OCI-LY1 (cell line): ENCODE results near the gene KCTD16.

ENCODE experiments used
- H2AFZ ChIP-seq: fragments of 200-600 bp; sonication (generic), shearing (Covaris generic); 2 replicates; pipeline ENCODE4 v1.6.0; 2014; ENCODE audit warnings: antibody characterized with exemption, mild to moderate bottlenecking, low read length
- H3F3A ChIP-seq: fragments of 200-600 bp; sonication (generic), shearing (Covaris generic); 2 replicates; pipeline ENCODE4 v1.6.0; 2014; ENCODE audit warnings: mild to moderate bottlenecking, antibody characterized with exemption, low read length, moderate library complexity; ENCODE audit not compliant: insufficient read depth
- H3K27ac ChIP-seq: fragments of 200-600 bp; sonication (generic); 2 replicates; pipeline ENCODE4 v1.5.1; 2014; ENCODE audit warnings: low read length, mixed run types, mild to moderate bottlenecking, low read depth; ENCODE audit not compliant: poor library complexity, severe bottlenecking
- H3K27me3 ChIP-seq: fragments of 200-600 bp; sonication (generic); 2 replicates; pipeline ENCODE4 v1.6.0; 2014; ENCODE audit warnings: antibody characterized with exemption, mild to moderate bottlenecking, low read length, moderate library complexity; ENCODE audit not compliant: insufficient read depth
- H3K36me3 ChIP-seq: fragments of 200-600 bp; sonication (generic); 2 replicates; pipeline ENCODE4 v1.6.1; 2014; ENCODE audit warnings: mild to moderate bottlenecking, antibody characterized with exemption, low read length, moderate library complexity, mixed read lengths; ENCODE audit not compliant: insufficient read depth
- H3K4me1 ChIP-seq: fragments of 200-600 bp; sonication (generic); 2 replicates; pipeline ENCODE4 v1.5.1; 2014; ENCODE audit warnings: mild to moderate bottlenecking, low read length, moderate library complexity; ENCODE audit not compliant: insufficient read depth, severe bottlenecking
- H3K4me2 ChIP-seq: fragments of 200-600 bp; sonication (generic), shearing (Covaris generic); 2 replicates; pipeline ENCODE4 v1.6.1; 2014; ENCODE audit warnings: low read length
- H3K4me3 ChIP-seq: fragments of 200-600 bp; sonication (generic); 2 replicates; pipeline ENCODE4 v1.5.1; 2014; ENCODE audit warnings: low read length, low read depth, mild to moderate bottlenecking, mixed read lengths; ENCODE audit not compliant: poor library complexity, severe bottlenecking
- H3K79me2 ChIP-seq: fragments of 200-600 bp; shearing (Covaris generic); 2 replicates; pipeline ENCODE4 v1.6.1; 2016; ENCODE audit warnings: mixed run types, low read length, mixed read lengths; ENCODE audit not compliant: insufficient read depth
- H3K9ac ChIP-seq: fragments of 200-600 bp; sonication (generic), shearing (Covaris generic); 2 replicates; pipeline ENCODE4 v1.6.1; 2014; ENCODE audit warnings: mild to moderate bottlenecking, low read length, mixed read lengths
- H3K9me2 ChIP-seq: fragments of 200-600 bp; sonication (generic), shearing (Covaris generic); 2 replicates; pipeline ENCODE4 v1.6.1; 2014; ENCODE audit warnings: low read depth, mild to moderate bottlenecking, low read length, mixed read lengths
- H3K9me3 ChIP-seq: fragments of 200-600 bp; shearing (Covaris generic); 2 replicates; pipeline ENCODE4 v1.6.1; 2014; ENCODE audit warnings: low read length, mixed read lengths
- H4K20me1 ChIP-seq: fragments of 200-600 bp; sonication (generic), shearing (Covaris generic); 2 replicates; pipeline ENCODE4 v1.6.0; 2016; ENCODE audit warnings: mild to moderate bottlenecking, low read length; ENCODE audit not compliant: insufficient read depth
- EZH2 ChIP-seq: fragments of 200-600 bp; sonication (generic), shearing (Covaris generic); IDR thresholded peaks from 2 replicates; pipeline ENCODE4 v1.8.0; 2017; ENCODE audit warnings: borderline replicate concordance, mixed run types, mild to moderate bottlenecking, antibody characterized with exemption, low read length, moderate library complexity, mixed read lengths
- TF ChIP-seq, protein P1 (sequence below): fragments of 200-600 bp; sonication (generic), shearing (Covaris generic); IDR thresholded peaks from 2 replicates; pipeline ENCODE4 v1.5.1; 2017; ENCODE audit warnings: mild to moderate bottlenecking, antibody characterized with exemption, low read length, moderate library complexity, mixed read lengths

Gene KCTD16

GRCh38 chr5:144478565-144478964 lies 307.9 kb downstream of the KCTD16 start:
- TF ChIP-seq EZH2 = no peak
- TF ChIP-seq, protein P1, sequence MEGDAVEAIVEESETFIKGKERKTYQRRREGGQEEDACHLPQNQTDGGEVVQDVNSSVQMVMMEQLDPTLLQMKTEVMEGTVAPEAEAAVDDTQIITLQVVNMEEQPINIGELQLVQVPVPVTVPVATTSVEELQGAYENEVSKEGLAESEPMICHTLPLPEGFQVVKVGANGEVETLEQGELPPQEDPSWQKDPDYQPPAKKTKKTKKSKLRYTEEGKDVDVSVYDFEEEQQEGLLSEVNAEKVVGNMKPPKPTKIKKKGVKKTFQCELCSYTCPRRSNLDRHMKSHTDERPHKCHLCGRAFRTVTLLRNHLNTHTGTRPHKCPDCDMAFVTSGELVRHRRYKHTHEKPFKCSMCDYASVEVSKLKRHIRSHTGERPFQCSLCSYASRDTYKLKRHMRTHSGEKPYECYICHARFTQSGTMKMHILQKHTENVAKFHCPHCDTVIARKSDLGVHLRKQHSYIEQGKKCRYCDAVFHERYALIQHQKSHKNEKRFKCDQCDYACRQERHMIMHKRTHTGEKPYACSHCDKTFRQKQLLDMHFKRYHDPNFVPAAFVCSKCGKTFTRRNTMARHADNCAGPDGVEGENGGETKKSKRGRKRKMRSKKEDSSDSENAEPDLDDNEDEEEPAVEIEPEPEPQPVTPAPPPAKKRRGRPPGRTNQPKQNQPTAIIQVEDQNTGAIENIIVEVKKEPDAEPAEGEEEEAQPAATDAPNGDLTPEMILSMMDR = no peak
- no peaks in the 10 kb centered on the region for H3K79me2 ChIP-seq
- no peak overlapping the region for H3K9ac ChIP-seq
- no peaks in the 10 kb centered on the region for H3K4me1 ChIP-seq
- H4K20me1 ChIP-seq = no peaks in the 10 kb centered on the region
- no peak overlapping the region for H3K4me2 ChIP-seq
- H3K36me3 ChIP-seq = no peaks in the 10 kb centered on the region
- H3K27ac ChIP-seq = no peak overlapping the region
- H2AFZ ChIP-seq = no peak overlapping the region
- H3K9me3 ChIP-seq = no peaks in the 10 kb centered on the region
- H3K27me3 ChIP-seq = no peaks in the 10 kb centered on the region
- H3F3A ChIP-seq = no peaks in the 10 kb centered on the region
- H3K4me3 ChIP-seq = no peak overlapping the region
- no peaks in the 10 kb centered on the region for H3K9me2 ChIP-seq

DNA sequence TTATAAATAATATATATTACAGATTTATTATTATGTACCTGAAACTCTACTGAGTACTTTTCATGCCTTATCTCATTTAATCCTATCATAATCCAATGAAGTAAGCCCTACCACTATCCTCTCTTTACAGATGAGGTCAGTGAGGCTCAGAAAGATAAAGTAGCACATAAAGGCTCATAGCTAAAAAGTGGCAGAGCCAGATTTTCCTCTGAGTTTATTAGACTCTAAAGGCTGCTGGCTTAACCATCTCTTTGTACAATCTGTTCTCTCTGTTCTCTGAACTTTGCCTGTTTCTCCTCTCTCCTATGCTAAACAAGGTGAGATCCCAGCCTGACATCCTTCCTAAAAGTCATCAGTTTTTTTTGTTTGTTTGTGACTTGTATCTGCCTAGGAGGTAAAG lies 311.2 kb downstream of the KCTD16 start:
- H3K27ac ChIP-seq = no peak overlapping the region
- no peaks in the 10 kb centered on the region for H4K20me1 ChIP-seq
- no peaks in the 10 kb centered on the region for H3K27me3 ChIP-seq
- TF ChIP-seq EZH2 = no peak
- TF ChIP-seq, protein P1 = no peak
- H3K4me3 ChIP-seq = no peak overlapping the region
- H3F3A ChIP-seq = no peaks in the 10 kb centered on the region
- H3K9me2 ChIP-seq = no peaks in the 10 kb centered on the region
- no peaks in the 10 kb centered on the region for H3K4me1 ChIP-seq
- no peak overlapping the region for H2AFZ ChIP-seq
- H3K9ac ChIP-seq = no peak overlapping the region
- H3K36me3 ChIP-seq = no peaks in the 10 kb centered on the region
- H3K9me3 ChIP-seq = no peaks in the 10 kb centered on the region
- no peak overlapping the region for H3K4me2 ChIP-seq
- H3K79me2 ChIP-seq = no peaks in the 10 kb centered on the region

- Histone ChIP-seq H4K20me1 (no peaks in the 10 kb centered on the region), H3K9me2 (no peaks in the 10 kb centered on the region), H3K4me3 (no peak overlapping the region), H3K27me3 (no peaks in the 10 kb centered on the region), H2AFZ (no peak overlapping the region), H3K9ac (no peak overlapping the region), H3F3A (no peaks in the 10 kb centered on the region), H3K27ac (no peak overlapping the region), H3K79me2 (no peaks in the 10 kb centered on the region), H3K9me3 (no peaks in the 10 kb centered on the region), H3K4me1 (no peaks in the 10 kb centered on the region), H3K4me2 (no peak overlapping the region), H3K36me3 (no peaks in the 10 kb centered on the region)
- TF ChIP-seq EZH2 = no peak
- TF ChIP-seq, protein P1 = no peak
Measured at GRCh38 chr5:144484124-144484897, 313.6 kb downstream of the KCTD16 start.
